Thyroid gland (tissue), 4 donors: ENCODE measurements around the gene FBLN1. TPM values are rescaled to one million over a fixed set of nuclear protein-coding genes. Genes with fewer than 3 reads are reported as not detected.
A peak's percentile ranks its signal among the peaks of the same experiment; 100 is the strongest.

Experiments used
- DNase-seq, 2 donors: peaks; one replicate each; pipeline ENCODE4 v3.0.0-alpha.2; 2019
- H3K27ac ChIP-seq, 3 donors: fragments of 200-600 bp; sonication (generic); 1 replicate in 2 of 3; 2 replicates in 1 of 3; pipeline ENCODE4 v1.5.1; 2016 to 2019; ENCODE audit warnings: mild to moderate bottlenecking in 1 of 3, moderate library complexity in 1 of 3
- H3K27me3 ChIP-seq: fragments of 200-600 bp; sonication (generic); one replicate; pipeline ENCODE4 v1.5.1; 2019
- H3K36me3 ChIP-seq, 2 donors: fragments of 200-600 bp; sonication (generic); one replicate each; pipeline ENCODE4 v1.5.1; 2016 to 2019
- H3K4me1 ChIP-seq, 2 donors: fragments of 200-600 bp; sonication (generic); one replicate each; pipeline ENCODE4 v1.5.1; 2017 to 2019
- H3K4me3 ChIP-seq, 3 donors: fragments of 200-600 bp; sonication (generic); replicated peaks in 1 of 3; 1 replicate in 2 of 3; 2 replicates in 1 of 3; pipeline ENCODE4 v1.5.1; 2016; ENCODE audit warnings: mild to moderate bottlenecking in 1 of 3
- H3K9me3 ChIP-seq: fragments of 200-600 bp; sonication (generic); one replicate; pipeline ENCODE4 v1.5.1; 2017
- CTCF ChIP-seq, 6 experiments: fragments of 200-600 bp in 3 of 6; fragments of 450-650 bp in 3 of 6; sonication (generic) in 3 of 6; IDR thresholded peaks; one replicate each; pipeline ENCODE4 v1.5.1; 2016 to 2019; ENCODE audit warnings: antibody characterized with exemption in 6 of 6, mild to moderate bottlenecking in 2 of 6, inconsistent platforms in 1 of 6, moderate library complexity in 1 of 6
- POLR2A ChIP-seq, 2 donors: fragments of 450-650 bp; IDR thresholded peaks; one replicate each; pipeline ENCODE4 v1.6.1; 2017; ENCODE audit warnings: antibody characterized with exemption in 2 of 2, mild to moderate bottlenecking in 2 of 2, moderate library complexity in 1 of 2
- WGBS, 2 donors: methylation state at CpG; one replicate each; pipeline ENCODE4 v1.1.5; 2017; 5-methylcytosine and 5-hydroxymethylcytosine counted together
- intact Hi-C: fragments of 100-400 bp; cut with DNase I; formaldehyde crosslinking; loops from one replicate; pipeline ENCODE4 v1.15.1; 2023
- total RNA-seq, 4 donors: library from RNA; depleted of rRNA; stranded (reverse); fragments of >200 nt; gene quantifications; one replicate each; pipeline ENCODE4 v1.2.3, GENCODE V29; 2016

FBLN1 gene
- total RNA-seq, 4 donors from 2014 or later = 52.3 to 199 (median 163) TPM

- Histone ChIP-seq H3K4me3 (no peak overlapping the region), H3K27ac (peak overlapping the region in 1 of 3 donors; percentile 40), H3K4me1 (peaks cover 0 to 5% of the 10 kb centered on the region in 2 donors), H3K27me3 (no peaks in the 10 kb centered on the region), H3K9me3 (no peaks in the 10 kb centered on the region), H3K36me3 (no peaks in the 10 kb centered on the region)
- WGBS, 2 donors = 67 to 78% methylated on average over 13 to 17 of the region's 17 CpGs
- peak; percentile 52 to 83 for DNase-seq
- no peak for TF ChIP-seq CTCF (IDR thresholded peaks at IDR 0.05)
- TF ChIP-seq POLR2A (IDR thresholded peaks at IDR 0.05) = no peak
- intact Hi-C loops = no loop called here
These were observed 15.9 kb downstream of the FBLN1 start for GRCh38 chr22:45518580-45518991.

- Histone ChIP-seq H3K27ac (no peak overlapping the region), H3K27me3 (no peaks in the 10 kb centered on the region), H3K36me3 (no peaks in the 10 kb centered on the region), H3K9me3 (no peaks in the 10 kb centered on the region), H3K4me1 (no peaks in the 10 kb centered on the region), H3K4me3 (no peak overlapping the region)
- DNase-seq = no peak
- intact Hi-C loops = no loop called here
- no peak for TF ChIP-seq CTCF (IDR thresholded peaks at IDR 0.05)
- TF ChIP-seq POLR2A (IDR thresholded peaks at IDR 0.05) = no peak
- 81 to 92% methylated on average over 5 of the region's 5 CpGs for WGBS, 2 donors
These were observed 18.5 kb downstream of the FBLN1 start for GRCh38 chr22:45521178-45521577.

- H3K27me3 ChIP-seq = no peaks in the 10 kb centered on the region
- no peaks in the 10 kb centered on the region for H3K36me3 ChIP-seq
- DNase-seq = no peak
- WGBS, 2 donors = 67 to 80% methylated on average over 5 of the region's 5 CpGs
- intact Hi-C loops = no loop called here
- H3K4me3 ChIP-seq = no peak overlapping the region
- no peak for TF ChIP-seq POLR2A (IDR thresholded peaks at IDR 0.05)
- no peak for TF ChIP-seq CTCF (IDR thresholded peaks at IDR 0.05)
- no peaks in the 10 kb centered on the region for H3K9me3 ChIP-seq
- no peaks in the 10 kb centered on the region for H3K4me1 ChIP-seq
- no peak overlapping the region for H3K27ac ChIP-seq
These were observed 19.8 kb downstream of the FBLN1 start for GRCh38 chr22:45522462-45522861.

- Histone ChIP-seq H3K27me3 (no peaks in the 10 kb centered on the region), H3K27ac (no peak overlapping the region), H3K4me1 (no peaks in the 10 kb centered on the region), H3K36me3 (no peaks in the 10 kb centered on the region), H3K9me3 (no peaks in the 10 kb centered on the region), H3K4me3 (no peak overlapping the region)
- TF ChIP-seq POLR2A (IDR thresholded peaks at IDR 0.05) (no peak), CTCF (IDR thresholded peaks at IDR 0.05) (no peak)
- 82 to 87% methylated on average over 4 to 5 of the region's 6 CpGs for WGBS, 2 donors
- intact Hi-C loops = no loop called here
- no peak for DNase-seq
These were observed 21.5 kb downstream of the FBLN1 start for GRCh38 chr22:45524157-45524556.

- H3K27ac ChIP-seq = no peak overlapping the region
- H3K4me3 ChIP-seq = no peak overlapping the region
- H3K9me3 ChIP-seq = no peaks in the 10 kb centered on the region
- 89 to 91% methylated on average over 5 of the region's 5 CpGs for WGBS, 2 donors
- TF ChIP-seq POLR2A (IDR thresholded peaks at IDR 0.05) (no peak), CTCF (IDR thresholded peaks at IDR 0.05) (no peak)
- no peaks in the 10 kb centered on the region for H3K4me1 ChIP-seq
- no peaks in the 10 kb centered on the region for H3K27me3 ChIP-seq
- DNase-seq = no peak
- intact Hi-C loops = no loop called here
- no peaks in the 10 kb centered on the region for H3K36me3 ChIP-seq
These were observed 22.3 kb downstream of the FBLN1 start for GRCh38 chr22:45524966-45525365.
